CD14-positive monocyte (primary cell): ENCODE measurements around the gene ACOT7. TPM values are rescaled to one million over a fixed set of nuclear protein-coding genes. Genes with fewer than 3 reads are reported as not detected.
"Not testable (repeated sequence)": the region's sequence is repeated elsewhere in the genome, so short reads cannot be mapped to it uniquely, and the experiment has no call there.

Experiments
- DNase-seq, 3 donors: peaks; one replicate each; pipeline ENCODE4 v3.0.0-alpha.2; 2011 to 2022
- H2AFZ ChIP-seq: 2 replicates; pipeline ENCODE4 v1.6.0; 2012; ENCODE audit warnings: mild to moderate bottlenecking, low read depth, low read length, inconsistent platforms; ENCODE audit not compliant: insufficient read depth, poor library complexity, severe bottlenecking
- H3K27ac ChIP-seq, 2 donors: 1 replicate in 1 of 2; 2 replicates in 1 of 2; pipeline ENCODE4 v1.5.1; 2012 to 2013; ENCODE audit warnings: low read length in 2 of 2, control low read depth in 1 of 2, inconsistent platforms in 1 of 2, low read depth in 1 of 2, mild to moderate bottlenecking in 1 of 2
- H3K27me3 ChIP-seq, 2 donors: one replicate each; pipeline versions ENCODE4 v1.6.0 to v1.6.1; 2011 to 2013; ENCODE audit warnings: low read length in 2 of 2; ENCODE audit not compliant: control insufficient read depth in 2 of 2, insufficient read depth in 2 of 2
- H3K36me3 ChIP-seq, 2 donors: replicated peaks in 1 of 2; 1 replicate in 1 of 2; 2 replicates in 1 of 2; pipeline versions ENCODE4 v1.5.1 to v1.6.1; 2012 to 2013; ENCODE audit warnings: low read length in 2 of 2, control low read depth in 1 of 2, inconsistent platforms in 1 of 2, mild to moderate bottlenecking in 1 of 2; ENCODE audit not compliant: insufficient read depth in 2 of 2, control insufficient read depth in 1 of 2
- H3K4me1 ChIP-seq, 2 donors: 1 replicate in 1 of 2; 2 replicates in 1 of 2; pipeline versions ENCODE4 v1.5.1 to v1.6.1; 2012 to 2013; ENCODE audit warnings: low read length in 2 of 2, control low read depth in 1 of 2, inconsistent platforms in 1 of 2, mild to moderate bottlenecking in 1 of 2, moderate library complexity in 1 of 2; ENCODE audit not compliant: insufficient read depth in 2 of 2, control insufficient read depth in 1 of 2
- H3K4me2 ChIP-seq: replicated peaks from 2 replicates; pipeline ENCODE3; 2012; ENCODE audit warnings: low read length, moderate library complexity, mild to moderate bottlenecking; ENCODE audit not compliant: poor library complexity, severe bottlenecking; ENCODE audit errors: extremely low read depth
- H3K4me3 ChIP-seq, 3 experiments: fragments of 200-600 bp in 1 of 3; sonication (generic) in 1 of 3; replicated peaks in 1 of 3; 1 replicate in 2 of 3; 2 replicates in 1 of 3; pipeline ENCODE4 v1.5.1; 2011 to 2013; ENCODE audit warnings: low read length in 3 of 3, mild to moderate bottlenecking in 3 of 3, control low read depth in 2 of 3, low read depth in 2 of 3, inconsistent platforms in 1 of 3, moderate library complexity in 1 of 3
- H3K79me2 ChIP-seq: 2 replicates; pipeline ENCODE4 v1.6.0; 2012; ENCODE audit warnings: mild to moderate bottlenecking, control low read depth, inconsistent platforms, low read length, moderate library complexity; ENCODE audit not compliant: insufficient read depth
- H3K9ac ChIP-seq: 2 replicates; pipeline ENCODE4 v1.6.0; 2017; ENCODE audit warnings: low read length, mild to moderate bottlenecking; ENCODE audit not compliant: insufficient read depth, poor library complexity, severe bottlenecking
- H3K9me3 ChIP-seq, 2 donors: replicated peaks in 1 of 2; 1 replicate in 1 of 2; 2 replicates in 1 of 2; pipeline versions ENCODE4 v1.5.1 to v1.6.1; 2012 to 2013; ENCODE audit warnings: low read length in 2 of 2, control low read depth in 1 of 2; ENCODE audit not compliant: control insufficient read depth in 1 of 2, insufficient read depth in 1 of 2
- H4K20me1 ChIP-seq: 2 replicates; pipeline ENCODE4 v1.6.0; 2012; ENCODE audit warnings: mild to moderate bottlenecking, low read length, control low read depth, moderate library complexity; ENCODE audit not compliant: insufficient read depth
- H3K27ac Mint-ChIP-seq, 7 donors: one replicate each; pipeline ENCODE4 v1.8.0; 2020; ENCODE audit warnings: mild to moderate bottlenecking in 7 of 7, mixed read lengths in 7 of 7, moderate library complexity in 6 of 7, inconsistent platforms in 2 of 7
- H3K27me3 Mint-ChIP-seq, 3 donors: one replicate each; pipeline ENCODE4 v1.8.0; 2021 to 2022; ENCODE audit warnings: low read depth in 3 of 3, mild to moderate bottlenecking in 3 of 3, mixed read lengths in 3 of 3, moderate library complexity in 3 of 3, inconsistent platforms in 1 of 3
- H3K36me3 Mint-ChIP-seq, 2 donors: one replicate each; pipeline ENCODE4 v1.8.0; 2020; ENCODE audit warnings: mixed read lengths in 2 of 2, inconsistent platforms in 1 of 2, mild to moderate bottlenecking in 1 of 2
- H3K4me1 Mint-ChIP-seq: one replicate; pipeline ENCODE4 v1.8.0; 2020; ENCODE audit warnings: mild to moderate bottlenecking, mixed read lengths
- H3K4me3 Mint-ChIP-seq, 2 donors: one replicate each; pipeline ENCODE4 v1.8.0; 2020; ENCODE audit warnings: mild to moderate bottlenecking in 2 of 2, mixed read lengths in 2 of 2, moderate library complexity in 1 of 2
- H3K9me3 Mint-ChIP-seq, 7 donors: one replicate each; pipeline ENCODE4 v1.8.0; 2020 to 2022; ENCODE audit warnings: mixed read lengths in 7 of 7, mild to moderate bottlenecking in 6 of 7, moderate library complexity in 6 of 7, inconsistent platforms in 2 of 7
- WGBS: methylation state at CpG from one replicate; pipeline ENCODE4 v1.1.5; 2013; ENCODE audit warnings: missing lambda C conversion rate; ENCODE audit not compliant: insufficient coverage; 5-methylcytosine and 5-hydroxymethylcytosine counted together
- intact Hi-C, 2 donors: fragments of 100-400 bp; cut with micrococcal nuclease; formaldehyde crosslinking; loops; one replicate each; pipeline versions ENCODE4 v1.15.0 to v1.15.1; 2023
- polyA plus RNA-seq, 3 donors: library from polyadenylated mRNA; depleted of rRNA in 1 of 3; unstranded in 2 of 3; stranded (reverse) in 1 of 3; fragments of 300-500 nt in 2 of 3; fragments of >200 nt in 1 of 3; fragmentation: Illumina TruSeq in 2 of 3; gene quantifications; 1 replicate in 2 of 3; 2 replicates in 1 of 3; pipeline ENCODE4 v1.2.3, GENCODE V29; 2012 to 2021
- TF ChIP-seq, protein P1 (sequence below): fragments of 200-600 bp; IDR thresholded peaks from one replicate; pipeline ENCODE4 v1.8.0; 2022; ENCODE audit warnings: antibody characterized with exemption, mild to moderate bottlenecking

Gene ACOT7
- polyA plus RNA-seq, 3 donors: 0.63 to 4.3 (median 1.4) TPM

DNA sequence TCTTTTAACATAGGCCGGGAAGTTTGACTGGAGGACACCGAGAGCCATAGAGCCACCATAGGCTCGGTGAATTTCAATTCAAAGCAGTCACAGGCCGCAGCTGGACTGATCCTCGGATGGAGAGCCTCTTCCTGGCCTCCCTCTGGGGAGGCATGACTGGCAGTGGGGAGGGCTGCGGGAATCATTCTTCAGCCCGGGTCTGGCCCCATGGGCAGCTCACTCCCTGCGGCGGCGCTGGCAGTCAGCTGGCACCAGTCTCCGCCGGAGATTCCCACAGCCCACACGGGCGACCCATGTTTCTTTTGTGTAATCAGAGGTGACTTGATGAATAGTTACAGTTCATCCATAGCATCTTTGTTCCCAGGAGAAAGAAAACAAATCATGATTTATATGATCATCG, 41.6 kb upstream of the ACOT7 start:
- Histone ChIP-seq H3K79me2 (no peaks in the 10 kb centered on the region), H3K27me3 (peaks cover 2 to 14% of the 10 kb centered on the region in 2 donors), H3K9me3 (no peaks in the 10 kb centered on the region), H3K9ac (no peak overlapping the region), H3K4me1 (peaks cover 0 to 3% of the 10 kb centered on the region in 2 donors), H3K4me2 (no peak overlapping the region), H3K4me3 (no peak overlapping the region), H3K36me3 (no peaks in the 10 kb centered on the region), H3K27ac (no peak overlapping the region), H2AFZ (no peak overlapping the region), H4K20me1 (no peaks in the 10 kb centered on the region)
- Mint-ChIP-seq H3K27me3 (peaks cover 22 to 46% (median 22%) of the 10 kb centered on the region in 3 donors), H3K27ac (no peak overlapping the region), H3K4me3 (no peak overlapping the region), H3K36me3 (no peaks in the 10 kb centered on the region), H3K9me3 (peaks cover 0 to 5% (median 0%) of the 10 kb centered on the region in 7 donors), H3K4me1 (peaks cover 3% of the 10 kb centered on the region)
- no peak for DNase-seq
- 90% methylated on average over 7 of the region's 15 CpGs for WGBS
- intact Hi-C loops: no loop called here
- TF ChIP-seq, protein P1, sequence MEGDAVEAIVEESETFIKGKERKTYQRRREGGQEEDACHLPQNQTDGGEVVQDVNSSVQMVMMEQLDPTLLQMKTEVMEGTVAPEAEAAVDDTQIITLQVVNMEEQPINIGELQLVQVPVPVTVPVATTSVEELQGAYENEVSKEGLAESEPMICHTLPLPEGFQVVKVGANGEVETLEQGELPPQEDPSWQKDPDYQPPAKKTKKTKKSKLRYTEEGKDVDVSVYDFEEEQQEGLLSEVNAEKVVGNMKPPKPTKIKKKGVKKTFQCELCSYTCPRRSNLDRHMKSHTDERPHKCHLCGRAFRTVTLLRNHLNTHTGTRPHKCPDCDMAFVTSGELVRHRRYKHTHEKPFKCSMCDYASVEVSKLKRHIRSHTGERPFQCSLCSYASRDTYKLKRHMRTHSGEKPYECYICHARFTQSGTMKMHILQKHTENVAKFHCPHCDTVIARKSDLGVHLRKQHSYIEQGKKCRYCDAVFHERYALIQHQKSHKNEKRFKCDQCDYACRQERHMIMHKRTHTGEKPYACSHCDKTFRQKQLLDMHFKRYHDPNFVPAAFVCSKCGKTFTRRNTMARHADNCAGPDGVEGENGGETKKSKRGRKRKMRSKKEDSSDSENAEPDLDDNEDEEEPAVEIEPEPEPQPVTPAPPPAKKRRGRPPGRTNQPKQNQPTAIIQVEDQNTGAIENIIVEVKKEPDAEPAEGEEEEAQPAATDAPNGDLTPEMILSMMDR: no peak

DNA sequence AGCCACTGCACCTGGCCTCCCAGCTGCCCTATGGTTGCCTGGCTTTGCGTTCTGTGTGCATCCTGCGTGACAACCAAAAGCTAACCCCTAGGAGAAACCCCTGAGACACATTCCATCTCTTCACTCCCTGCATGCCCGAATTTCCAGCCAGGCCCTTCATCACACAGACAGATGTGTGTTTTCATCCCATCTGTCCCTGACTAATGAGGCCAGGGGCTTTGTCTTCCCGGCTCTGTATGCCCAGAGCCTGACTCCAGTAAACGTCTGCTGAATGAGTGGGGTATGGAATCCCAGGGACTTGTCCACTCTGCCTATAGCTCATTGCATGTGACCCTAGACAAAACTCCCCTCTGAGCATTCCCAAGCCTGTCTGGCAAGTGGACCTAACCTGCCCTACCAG, 40.6 kb upstream of the ACOT7 start:
- TF ChIP-seq, protein P1: no peak
- H4K20me1 ChIP-seq: no peaks in the 10 kb centered on the region
- Mint-ChIP-seq H3K27me3 (peaks cover 16 to 46% (median 19%) of the 10 kb centered on the region in 3 donors), H3K9me3 (no peaks in the 10 kb centered on the region), H3K27ac (no peak overlapping the region), H3K4me3 (no peak overlapping the region), H3K4me1 (peaks cover under 1% of the 10 kb centered on the region), H3K36me3 (no peaks in the 10 kb centered on the region)
- peaks cover 2 to 8% of the 10 kb centered on the region in 2 donors for H3K27me3 ChIP-seq
- H3K4me2 ChIP-seq: no peak overlapping the region
- no peaks in the 10 kb centered on the region for H3K36me3 ChIP-seq
- no peaks in the 10 kb centered on the region for H3K9me3 ChIP-seq
- H3K4me3 ChIP-seq: no peak overlapping the region
- H3K79me2 ChIP-seq: no peaks in the 10 kb centered on the region
- no peak overlapping the region for H2AFZ ChIP-seq
- H3K9ac ChIP-seq: no peak overlapping the region
- no peaks in the 10 kb centered on the region for H3K4me1 ChIP-seq
- no peak for DNase-seq
- 100% methylated on average over 1 of the region's 5 CpGs for WGBS
- no peak overlapping the region for H3K27ac ChIP-seq
- intact Hi-C loops: no loop called here

DNA sequence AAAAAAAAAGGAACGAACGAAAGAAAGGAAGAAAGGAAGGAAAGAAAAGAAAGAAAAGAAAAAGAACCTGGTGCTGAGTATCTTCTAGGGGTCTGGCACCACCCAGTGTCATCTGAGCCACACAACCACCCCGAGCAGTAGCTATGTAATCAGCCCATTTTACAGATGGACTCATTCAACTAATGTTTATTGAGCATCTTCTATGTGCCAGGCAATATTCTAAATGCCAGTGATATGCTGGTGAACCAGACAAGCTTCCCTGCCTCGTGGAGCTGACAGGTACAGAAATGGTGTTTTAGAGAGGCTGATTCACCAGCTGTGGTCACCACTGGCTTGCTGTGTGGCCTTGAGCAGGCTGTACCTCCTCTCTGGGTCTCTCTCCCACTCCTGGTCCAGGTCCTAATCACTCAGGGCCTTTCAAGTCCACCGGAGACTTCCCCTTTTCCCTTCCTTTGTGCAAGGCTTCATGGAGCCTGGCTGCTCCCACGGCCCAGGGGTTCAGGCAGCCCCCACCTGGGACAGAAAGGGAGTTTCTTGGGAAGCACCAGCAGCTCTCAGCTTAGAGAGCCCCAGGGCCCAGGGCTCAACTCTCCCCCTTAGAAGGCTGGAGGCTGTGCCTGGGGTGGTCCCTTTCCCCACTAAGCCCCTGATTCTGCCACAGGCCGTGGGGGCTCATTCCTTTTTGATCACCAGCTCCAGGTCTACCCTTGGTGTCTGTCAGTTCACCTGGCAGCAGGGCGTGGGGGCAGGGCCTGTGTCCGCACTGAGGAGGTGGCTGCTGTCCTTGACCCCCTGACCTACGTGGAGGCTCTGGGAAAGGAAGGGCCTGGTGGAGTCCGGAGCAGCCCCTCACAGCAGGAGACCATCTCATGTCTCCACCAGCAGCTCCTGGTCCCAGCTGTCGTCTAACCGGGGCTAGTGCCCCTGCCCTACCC, 38.3 kb upstream of the ACOT7 start:
- 69% methylated on average over 9 of the region's 13 CpGs for WGBS
- H3K4me1 ChIP-seq, H3K9me3 Mint-ChIP-seq, H3K27me3 ChIP-seq, H3K9ac ChIP-seq, H4K20me1 ChIP-seq, H3K4me2 ChIP-seq, H3K4me3 Mint-ChIP-seq, DNase-seq, H3K36me3 Mint-ChIP-seq, H3K27ac ChIP-seq, H3K4me1 Mint-ChIP-seq, intact Hi-C loops, H3K27ac Mint-ChIP-seq, H2AFZ ChIP-seq, H3K79me2 ChIP-seq, H3K4me3 ChIP-seq, H3K36me3 ChIP-seq, H3K9me3 ChIP-seq: not testable (repeated sequence)
- peaks cover 14 to 38% (median 20%) of the 10 kb centered on the region in 3 donors for H3K27me3 Mint-ChIP-seq
